OCI-LY7 (cell line): ENCODE measurements around the gene OLA1.

ENCODE experiments used
- EZH2phosphoT487 ChIP-seq: fragments of 200-600 bp; sonication (generic); IDR thresholded peaks from 2 replicates; pipeline ENCODE4 v1.6.1; 2018; ENCODE audit warnings: low read depth, borderline replicate concordance, mild to moderate bottlenecking, mixed run types, antibody characterized with exemption, low read length, moderate library complexity, mixed read lengths
- TF ChIP-seq, protein P1 (sequence below): fragments of 200-600 bp; sonication (generic); conservative IDR thresholded peaks from 2 replicates; pipeline ENCODE4 v1.5.1; 2014; ENCODE audit warnings: mild to moderate bottlenecking, antibody characterized with exemption, low read length, moderate library complexity, mixed read lengths

GRCh38 chr2:174161490-174161889 is 86.8 kb downstream of the OLA1 start:
- TF ChIP-seq EZH2phosphoT487, result no peak
- TF ChIP-seq, protein P1, sequence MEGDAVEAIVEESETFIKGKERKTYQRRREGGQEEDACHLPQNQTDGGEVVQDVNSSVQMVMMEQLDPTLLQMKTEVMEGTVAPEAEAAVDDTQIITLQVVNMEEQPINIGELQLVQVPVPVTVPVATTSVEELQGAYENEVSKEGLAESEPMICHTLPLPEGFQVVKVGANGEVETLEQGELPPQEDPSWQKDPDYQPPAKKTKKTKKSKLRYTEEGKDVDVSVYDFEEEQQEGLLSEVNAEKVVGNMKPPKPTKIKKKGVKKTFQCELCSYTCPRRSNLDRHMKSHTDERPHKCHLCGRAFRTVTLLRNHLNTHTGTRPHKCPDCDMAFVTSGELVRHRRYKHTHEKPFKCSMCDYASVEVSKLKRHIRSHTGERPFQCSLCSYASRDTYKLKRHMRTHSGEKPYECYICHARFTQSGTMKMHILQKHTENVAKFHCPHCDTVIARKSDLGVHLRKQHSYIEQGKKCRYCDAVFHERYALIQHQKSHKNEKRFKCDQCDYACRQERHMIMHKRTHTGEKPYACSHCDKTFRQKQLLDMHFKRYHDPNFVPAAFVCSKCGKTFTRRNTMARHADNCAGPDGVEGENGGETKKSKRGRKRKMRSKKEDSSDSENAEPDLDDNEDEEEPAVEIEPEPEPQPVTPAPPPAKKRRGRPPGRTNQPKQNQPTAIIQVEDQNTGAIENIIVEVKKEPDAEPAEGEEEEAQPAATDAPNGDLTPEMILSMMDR, result no peak
